Hepatocyte (in vitro differentiated cells): ENCODE measurements around the gene SYNDIG1. TPM values are rescaled to one million over a fixed set of nuclear protein-coding genes. Genes with fewer than 3 reads are reported as not detected.

Source experiments
- DNase-seq: peaks from one replicate; pipeline ENCODE4 v3.0.0-alpha.2; 2016; ENCODE audit warnings: low spot score
- H2AFZ ChIP-seq: fragments of 200-600 bp; sonication (generic); 2 replicates; pipeline ENCODE4 v1.6.0; 2016; ENCODE audit warnings: antibody characterized with exemption, mild to moderate bottlenecking
- H3K27ac ChIP-seq: fragments of 200-600 bp; sonication (generic); 2 replicates; pipeline ENCODE4 v1.5.1; 2016; ENCODE audit warnings: mild to moderate bottlenecking
- H3K27me3 ChIP-seq: fragments of 200-600 bp; sonication (generic); 2 replicates; pipeline ENCODE4 v1.6.1; 2016
- H3K36me3 ChIP-seq: fragments of 200-600 bp; sonication (generic); replicated peaks from 2 replicates; pipeline ENCODE4 v1.5.1; 2016; ENCODE audit warnings: low read depth; ENCODE audit not compliant: insufficient read depth
- H3K4me1 ChIP-seq: fragments of 200-600 bp; sonication (generic); 2 replicates; pipeline ENCODE4 v1.5.1; 2016; ENCODE audit warnings: mild to moderate bottlenecking, moderate library complexity; ENCODE audit not compliant: insufficient read depth
- H3K4me2 ChIP-seq: fragments of 200-600 bp; sonication (generic); 2 replicates; pipeline ENCODE4 v1.6.0; 2016
- H3K4me3 ChIP-seq: fragments of 200-600 bp; sonication (generic); 2 replicates; pipeline ENCODE4 v1.5.1; 2016; ENCODE audit warnings: mild to moderate bottlenecking
- H3K79me2 ChIP-seq: fragments of 200-600 bp; sonication (generic); 2 replicates; pipeline ENCODE4 v1.6.0; 2017; ENCODE audit warnings: mild to moderate bottlenecking
- H3K9me2 ChIP-seq: fragments of 200-600 bp; sonication (generic); replicated peaks from 2 replicates; pipeline ENCODE4 v1.6.0; 2017; ENCODE audit warnings: mild to moderate bottlenecking; ENCODE audit not compliant: insufficient read depth
- H3K9me3 ChIP-seq: fragments of 200-600 bp; sonication (generic); 2 replicates; pipeline ENCODE4 v1.5.1; 2016; ENCODE audit warnings: low read depth, mild to moderate bottlenecking
- H4K20me1 ChIP-seq: fragments of 200-600 bp; sonication (generic); 2 replicates; pipeline ENCODE4 v1.6.0; 2016; ENCODE audit warnings: mild to moderate bottlenecking; ENCODE audit not compliant: insufficient read depth, poor library complexity, severe bottlenecking
- EZH2 ChIP-seq: fragments of 200-600 bp; sonication (generic); IDR thresholded peaks from 2 replicates; pipeline ENCODE4 v1.6.1; 2016; ENCODE audit warnings: antibody characterized with exemption, mild to moderate bottlenecking, borderline replicate concordance
- EZH2phosphoT487 ChIP-seq: fragments of 200-600 bp; sonication (generic); IDR thresholded peaks from one replicate; pipeline ENCODE4 v1.6.1; 2018; ENCODE audit warnings: antibody characterized with exemption, mild to moderate bottlenecking, low read depth, moderate library complexity; ENCODE audit not compliant: unreplicated experiment, severe bottlenecking
- WGBS: methylation state at CpG from one replicate; pipeline ENCODE4 v1.1.6; 2016; ENCODE audit warnings: low lambda C conversion rate; ENCODE audit errors: missing lambda C conversion rate; 5-methylcytosine and 5-hydroxymethylcytosine counted together
- polyA plus RNA-seq: library from polyadenylated mRNA; unstranded; fragments of >200 nt; fragmentation: Nextera tagmentation; extraction: Ambion mirVana; gene quantifications from 2 replicates; pipeline ENCODE4 v1.2.1, GENCODE V29; 2016
- total RNA-seq: library from RNA; depleted of rRNA; stranded (reverse); fragments of >200 nt; gene quantifications from 2 replicates; pipeline ENCODE4 v1.2.3, GENCODE V29; 2014
- TF ChIP-seq, protein P1 (sequence below): fragments of 200-600 bp; sonication (generic); IDR thresholded peaks from 2 replicates; pipeline ENCODE4 v1.5.1; 2016; ENCODE audit warnings: antibody characterized with exemption, mild to moderate bottlenecking; ENCODE audit not compliant: poor library complexity

The SYNDIG1 gene
- total and polyA plus RNA-seq, 2 experiments from 2014 or later: 1.5 to 2.3 TPM

DNA sequence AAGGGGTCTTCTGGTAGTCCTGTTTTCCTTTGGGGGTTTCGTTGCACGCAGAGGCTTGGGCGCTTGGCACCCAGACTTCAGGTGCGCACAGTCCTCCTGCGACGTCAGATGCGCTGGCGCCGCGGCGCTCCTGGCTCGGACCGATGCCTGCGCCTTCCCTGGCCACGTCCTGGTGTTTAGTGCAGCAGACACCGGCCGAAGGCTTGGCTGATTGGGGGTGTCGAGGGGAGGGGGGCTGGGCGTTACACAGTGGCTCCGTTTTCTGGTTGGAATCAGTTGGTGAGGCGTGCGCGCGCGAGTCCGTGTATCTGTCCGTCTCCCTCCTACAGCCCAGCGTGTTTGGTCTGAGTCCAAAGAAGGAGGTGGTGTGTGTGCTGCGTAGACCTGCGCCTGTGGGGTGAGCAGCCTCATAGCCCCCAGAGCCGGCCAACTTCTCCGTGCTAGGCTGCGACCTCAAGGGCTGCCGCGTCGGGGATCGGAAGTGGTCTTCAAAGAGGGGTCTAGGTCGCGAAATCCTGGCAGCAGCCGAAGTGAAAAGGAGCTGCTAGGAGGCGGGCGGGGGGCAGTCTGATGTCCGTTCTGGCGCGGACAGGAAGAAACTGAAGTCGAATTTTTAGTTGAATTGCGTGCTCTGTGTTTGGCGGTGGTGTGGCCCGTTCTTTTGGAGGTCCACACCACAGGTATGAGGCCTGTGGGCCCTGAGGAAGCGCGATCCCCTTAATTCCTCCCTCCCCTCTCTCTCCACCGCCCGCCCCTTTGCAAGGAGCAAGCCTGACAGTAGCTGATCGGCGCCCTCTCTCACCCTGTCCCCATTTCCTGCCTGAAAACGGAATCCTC is 1.5 kb downstream of the SYNDIG1 start:
- 3% methylated on average over 50 of the region's 56 CpGs for WGBS
- H3K9me3 ChIP-seq: no peaks in the 10 kb centered on the region
- TF ChIP-seq, protein P1, sequence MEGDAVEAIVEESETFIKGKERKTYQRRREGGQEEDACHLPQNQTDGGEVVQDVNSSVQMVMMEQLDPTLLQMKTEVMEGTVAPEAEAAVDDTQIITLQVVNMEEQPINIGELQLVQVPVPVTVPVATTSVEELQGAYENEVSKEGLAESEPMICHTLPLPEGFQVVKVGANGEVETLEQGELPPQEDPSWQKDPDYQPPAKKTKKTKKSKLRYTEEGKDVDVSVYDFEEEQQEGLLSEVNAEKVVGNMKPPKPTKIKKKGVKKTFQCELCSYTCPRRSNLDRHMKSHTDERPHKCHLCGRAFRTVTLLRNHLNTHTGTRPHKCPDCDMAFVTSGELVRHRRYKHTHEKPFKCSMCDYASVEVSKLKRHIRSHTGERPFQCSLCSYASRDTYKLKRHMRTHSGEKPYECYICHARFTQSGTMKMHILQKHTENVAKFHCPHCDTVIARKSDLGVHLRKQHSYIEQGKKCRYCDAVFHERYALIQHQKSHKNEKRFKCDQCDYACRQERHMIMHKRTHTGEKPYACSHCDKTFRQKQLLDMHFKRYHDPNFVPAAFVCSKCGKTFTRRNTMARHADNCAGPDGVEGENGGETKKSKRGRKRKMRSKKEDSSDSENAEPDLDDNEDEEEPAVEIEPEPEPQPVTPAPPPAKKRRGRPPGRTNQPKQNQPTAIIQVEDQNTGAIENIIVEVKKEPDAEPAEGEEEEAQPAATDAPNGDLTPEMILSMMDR: no peak
- no peak for TF ChIP-seq EZH2
- TF ChIP-seq EZH2phosphoT487: no peak
- H3K27ac ChIP-seq: no peak overlapping the region
- no peaks in the 10 kb centered on the region for H4K20me1 ChIP-seq
- H2AFZ ChIP-seq: peak overlapping the region; percentile 74
- no peak for DNase-seq
- H3K79me2 ChIP-seq: no peaks in the 10 kb centered on the region
- H3K9me2 ChIP-seq: no peaks in the 10 kb centered on the region
- peaks cover 13% of the 10 kb centered on the region for H3K4me1 ChIP-seq
- no peaks in the 10 kb centered on the region for H3K36me3 ChIP-seq
- H3K4me3 ChIP-seq: peak overlapping the region; percentile 58
- H3K4me2 ChIP-seq: peak overlapping the region; percentile 97
- H3K27me3 ChIP-seq: peaks cover 64% of the 10 kb centered on the region

DNA sequence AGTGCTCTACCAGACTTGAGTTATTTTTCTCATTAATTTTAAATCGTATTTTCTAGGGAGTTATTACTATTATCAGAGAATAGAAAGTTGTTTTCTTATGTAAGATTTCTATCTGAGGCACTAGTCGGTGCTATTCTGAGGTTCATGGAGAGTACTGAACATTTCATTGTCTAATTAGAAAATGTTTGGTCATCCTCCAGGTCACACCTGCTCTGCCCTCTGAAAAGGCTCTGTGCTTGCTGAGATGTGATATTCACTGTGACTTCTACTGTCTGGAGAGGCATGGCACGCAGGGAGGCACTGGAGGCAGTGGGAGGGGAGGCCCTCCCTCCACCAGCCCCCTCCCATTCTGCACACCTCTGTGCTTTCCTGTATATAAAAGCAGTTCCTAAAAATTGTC is 3.0 kb downstream of the SYNDIG1 start:
- H3K4me1 ChIP-seq: peaks cover 13% of the 10 kb centered on the region
- WGBS: 91% methylated on average over 3 of the region's 3 CpGs
- no peak overlapping the region for H3K27ac ChIP-seq
- no peak overlapping the region for H2AFZ ChIP-seq
- no peaks in the 10 kb centered on the region for H3K9me2 ChIP-seq
- H4K20me1 ChIP-seq: no peaks in the 10 kb centered on the region
- H3K27me3 ChIP-seq: peaks cover 51% of the 10 kb centered on the region
- no peaks in the 10 kb centered on the region for H3K79me2 ChIP-seq
- no peak for DNase-seq
- H3K9me3 ChIP-seq: no peaks in the 10 kb centered on the region
- H3K4me3 ChIP-seq: no peak overlapping the region
- no peak for TF ChIP-seq EZH2phosphoT487
- TF ChIP-seq EZH2: no peak
- TF ChIP-seq, protein P1: no peak
- no peak overlapping the region for H3K4me2 ChIP-seq
- no peaks in the 10 kb centered on the region for H3K36me3 ChIP-seq

DNA sequence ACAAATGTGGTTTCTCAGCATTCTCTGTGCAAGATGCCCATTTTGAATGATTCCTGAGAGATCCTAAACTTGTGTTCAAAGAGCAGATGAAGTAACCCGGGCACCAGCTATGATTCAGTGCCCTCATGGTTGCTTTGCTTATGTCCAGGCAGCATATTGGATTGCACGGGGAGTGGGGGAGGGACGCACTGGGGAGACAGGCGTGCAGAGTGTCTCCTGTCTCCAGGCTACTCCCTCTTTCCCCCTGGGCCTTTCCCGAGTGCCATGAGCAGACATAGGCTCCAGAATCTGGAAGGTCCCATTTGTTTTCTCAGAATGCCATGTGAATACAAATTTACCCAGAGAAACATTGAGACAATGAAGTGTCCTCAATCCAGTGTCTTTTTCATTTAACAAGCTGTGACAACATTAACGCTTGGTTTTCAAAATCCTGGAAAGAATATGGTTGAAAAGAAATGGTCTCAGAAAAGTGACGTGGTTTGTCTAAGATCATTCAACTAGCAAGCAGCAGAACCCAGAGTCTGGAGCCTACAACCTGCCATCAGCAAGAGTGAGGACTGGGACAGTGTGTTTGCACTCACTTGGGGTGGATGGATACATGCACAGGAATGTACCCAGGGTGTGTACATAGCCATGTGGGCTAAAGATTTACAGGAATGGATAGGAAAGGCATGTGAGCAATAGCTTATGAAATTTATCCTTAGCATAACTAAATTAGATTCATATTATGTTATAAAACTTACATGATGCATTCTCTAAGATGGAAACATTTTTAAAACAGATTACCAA is 4.2 kb downstream of the SYNDIG1 start:
- TF ChIP-seq, protein P1: no peak
- TF ChIP-seq EZH2: no peak
- TF ChIP-seq EZH2phosphoT487: no peak
- Histone ChIP-seq H2AFZ (no peak overlapping the region), H4K20me1 (no peaks in the 10 kb centered on the region), H3K27me3 (peaks cover 41% of the 10 kb centered on the region), H3K4me2 (no peak overlapping the region), H3K4me3 (no peak overlapping the region), H3K9me3 (no peaks in the 10 kb centered on the region), H3K79me2 (no peaks in the 10 kb centered on the region), H3K9me2 (no peaks in the 10 kb centered on the region), H3K36me3 (no peaks in the 10 kb centered on the region), H3K27ac (no peak overlapping the region), H3K4me1 (peaks cover 13% of the 10 kb centered on the region)
- WGBS: 81% methylated on average over 7 of the region's 7 CpGs
- DNase-seq: no peak
